Osteoblast (primary cell): ENCODE results near the gene CHSY3. TPM values are rescaled to one million over a fixed set of nuclear protein-coding genes. Genes with fewer than 3 reads are reported as not detected.

Source experiments
- DNase-seq: peaks from one replicate; pipeline ENCODE4 v3.0.0; 2011; ENCODE audit warnings: low spot score, mixed read lengths; ENCODE audit not compliant: insufficient read length; ENCODE audit errors: missing footprints
- H2AFZ ChIP-seq: 2 replicates; pipeline ENCODE4 v1.6.0; 2011; ENCODE audit warnings: mild to moderate bottlenecking, low read length
- H3K27ac ChIP-seq: 2 replicates; pipeline ENCODE4 v1.5.1; 2011; ENCODE audit warnings: mild to moderate bottlenecking, low read depth, low read length, moderate library complexity
- H3K27me3 ChIP-seq: 2 replicates; pipeline ENCODE4 v1.6.0; 2012; ENCODE audit warnings: mild to moderate bottlenecking, control low read depth, inconsistent platforms, low read length, moderate library complexity; ENCODE audit not compliant: insufficient read depth
- H3K36me3 ChIP-seq: 2 replicates; pipeline ENCODE4 v1.5.1; 2011; ENCODE audit warnings: mild to moderate bottlenecking, low read length, control low read depth, moderate library complexity; ENCODE audit not compliant: insufficient read depth
- H3K4me1 ChIP-seq: 2 replicates; pipeline ENCODE4 v1.5.1; 2011; ENCODE audit warnings: mild to moderate bottlenecking, low read length, control low read depth, moderate library complexity; ENCODE audit not compliant: insufficient read depth
- H3K4me2 ChIP-seq: 2 replicates; pipeline ENCODE4 v1.6.0; 2011; ENCODE audit warnings: mild to moderate bottlenecking, low read length; ENCODE audit not compliant: insufficient read depth
- H3K4me3 ChIP-seq: fragments of 200-600 bp; sonication (generic); 3 replicates; pipeline ENCODE4 v1.5.1; 2012; ENCODE audit warnings: mild to moderate bottlenecking, low read length, inconsistent platforms; ENCODE audit not compliant: insufficient read depth
- H3K79me2 ChIP-seq: 2 replicates; pipeline ENCODE4 v1.6.0; 2012; ENCODE audit warnings: mild to moderate bottlenecking, low read length, control low read depth, inconsistent platforms; ENCODE audit not compliant: insufficient read depth
- H3K9me3 ChIP-seq: 2 replicates; pipeline ENCODE4 v1.5.1; 2011; ENCODE audit warnings: low read depth, low read length, control low read depth
- H4K20me1 ChIP-seq: 2 replicates; pipeline ENCODE4 v1.6.0; 2012; ENCODE audit warnings: mild to moderate bottlenecking, low read length, control low read depth; ENCODE audit not compliant: insufficient read depth
- CTCF ChIP-seq: IDR thresholded peaks from 2 replicates; pipeline ENCODE4 v1.5.1; 2011; ENCODE audit warnings: mild to moderate bottlenecking, low read depth, low read length, moderate library complexity; ENCODE audit errors: extremely low read depth
- total RNA-seq: library from RNA; depleted of rRNA; stranded (reverse); fragments of >200 nt; gene quantifications from 2 replicates; pipeline ENCODE4 v1.2.3, GENCODE V29; 2012

The CHSY3 gene
- total RNA-seq, 1 donor = 12.3 TPM

DNA sequence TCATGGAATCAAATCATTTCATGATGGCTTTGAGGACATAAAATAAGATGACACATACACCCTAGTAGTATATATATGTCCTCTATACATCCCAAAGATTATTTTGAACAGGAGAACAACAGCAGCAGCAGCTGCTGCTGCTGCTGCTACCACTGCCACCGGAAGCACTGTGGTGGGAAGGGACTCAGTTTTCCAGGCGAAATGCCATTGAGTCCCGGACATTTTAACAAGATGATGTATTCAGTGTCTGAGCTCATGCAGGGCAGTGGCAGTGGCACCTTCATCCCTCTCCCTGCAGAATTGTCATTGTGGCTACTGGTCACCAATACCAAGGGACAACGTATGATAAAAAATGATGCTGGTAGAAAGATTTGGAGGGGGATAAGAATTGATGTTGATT is 151.3 kb downstream of the CHSY3 start:
- Histone ChIP-seq H3K27me3 (no peaks in the 10 kb centered on the region), H3K27ac (no peak overlapping the region), H3K79me2 (no peaks in the 10 kb centered on the region)

DNA sequence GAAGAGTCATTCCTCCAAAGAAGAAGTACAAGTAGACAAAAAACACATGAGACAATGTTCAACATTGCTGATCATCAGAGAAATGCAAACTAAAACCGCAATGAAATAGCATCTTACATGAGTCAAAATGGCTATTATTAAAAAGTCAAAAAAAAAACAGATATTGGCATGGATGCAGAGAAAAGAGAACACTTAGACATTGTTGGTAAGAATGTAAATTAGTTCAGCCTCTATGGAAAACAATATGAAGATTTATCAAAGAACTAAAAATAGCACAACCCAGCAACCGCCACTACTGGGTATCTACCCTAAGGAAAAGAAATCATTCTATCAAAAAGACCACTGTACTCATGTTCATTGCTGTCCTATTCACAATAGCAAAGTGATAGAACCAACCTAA is 157.5 kb downstream of the CHSY3 start:
- no peaks in the 10 kb centered on the region for H4K20me1 ChIP-seq
- H3K9me3 ChIP-seq = no peaks in the 10 kb centered on the region
- no peaks in the 10 kb centered on the region for H3K79me2 ChIP-seq
- no peak for DNase-seq
- H2AFZ ChIP-seq = no peak overlapping the region
- H3K4me3 ChIP-seq = no peak overlapping the region
- H3K27me3 ChIP-seq = no peaks in the 10 kb centered on the region
- H3K27ac ChIP-seq = no peak overlapping the region
- no peak for TF ChIP-seq CTCF
- no peak overlapping the region for H3K4me2 ChIP-seq
- peaks cover 4% of the 10 kb centered on the region for H3K4me1 ChIP-seq
- no peaks in the 10 kb centered on the region for H3K36me3 ChIP-seq

More for the DNA sequence above, 151.3 kb downstream of the CHSY3 start:
- DNase-seq = peak; percentile 15
- Histone ChIP-seq H2AFZ (no peak overlapping the region), H3K36me3 (no peaks in the 10 kb centered on the region), H3K4me3 (no peak overlapping the region), H3K4me1 (peaks cover 5% of the 10 kb centered on the region), H3K4me2 (peak overlapping the region; percentile 7), H3K9me3 (no peaks in the 10 kb centered on the region), H4K20me1 (no peaks in the 10 kb centered on the region)
- TF ChIP-seq CTCF = no peak

DNA sequence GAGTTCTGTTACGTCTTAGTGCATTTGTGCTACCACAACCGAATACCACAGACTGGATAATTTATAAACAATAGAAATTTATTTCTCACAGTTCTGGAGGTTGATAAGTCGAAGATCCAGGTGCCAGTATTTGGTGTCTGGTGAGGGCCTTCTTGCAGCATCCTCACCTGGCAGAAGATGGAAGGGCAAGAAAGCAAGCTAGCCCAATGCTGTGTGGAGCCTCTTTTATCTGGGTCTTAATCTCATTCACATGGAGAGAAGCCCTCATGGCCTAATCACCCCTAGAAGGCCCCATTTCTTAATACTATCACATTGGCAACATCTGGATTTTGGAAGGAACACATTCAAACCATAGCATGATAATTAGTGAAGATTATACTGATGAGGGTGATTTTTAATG is 159.3 kb downstream of the CHSY3 start:
- Histone ChIP-seq H3K9me3 (no peaks in the 10 kb centered on the region), H2AFZ (no peak overlapping the region), H3K27ac (no peak overlapping the region), H3K4me3 (no peak overlapping the region), H3K27me3 (no peaks in the 10 kb centered on the region), H3K4me1 (peaks cover 12% of the 10 kb centered on the region), H4K20me1 (no peaks in the 10 kb centered on the region), H3K79me2 (no peaks in the 10 kb centered on the region), H3K4me2 (no peak overlapping the region), H3K36me3 (no peaks in the 10 kb centered on the region)
- TF ChIP-seq CTCF = no peak
- DNase-seq = no peak

GRCh38 chr5:130064484-130064883 is 160.2 kb downstream of the CHSY3 start:
- Histone ChIP-seq H3K4me2 (no peak overlapping the region), H3K36me3 (no peaks in the 10 kb centered on the region), H3K27ac (no peak overlapping the region), H3K9me3 (no peaks in the 10 kb centered on the region), H3K4me3 (no peak overlapping the region), H3K27me3 (no peaks in the 10 kb centered on the region), H3K4me1 (peaks cover 12% of the 10 kb centered on the region), H2AFZ (no peak overlapping the region), H4K20me1 (no peaks in the 10 kb centered on the region), H3K79me2 (no peaks in the 10 kb centered on the region)
- no peak for TF ChIP-seq CTCF
- DNase-seq = no peak
